ENCODE data around the gene FGD1. TPM values are rescaled to one million over a fixed set of nuclear protein-coding genes. Genes with fewer than 3 reads are reported as not detected.

FGD1 gene
- total RNA-seq, 2 experiments from 2014 or later, result 0.15 to 0.26 TPM

- no peaks in the 10 kb centered on the region for H3K9me3 Mint-ChIP-seq
- POLR2A ChIA-PET, result no interaction called here
- H3K36me3 Mint-ChIP-seq, result no peaks in the 10 kb centered on the region
- no peak overlapping the region for H3K4me3 Mint-ChIP-seq
- CTCF ChIA-PET, result no interaction called here
- intact Hi-C loops (cut with micrococcal nuclease), result no loop called here
- DNase-seq, result no peak
- H3K27me3 Mint-ChIP-seq, result peaks cover 11% of the 10 kb centered on the region
- H3K4me1 Mint-ChIP-seq (ENCODE audit: low read depth), result peaks cover 8% of the 10 kb centered on the region
- H3K27ac Mint-ChIP-seq, result no peak overlapping the region
Observed at GRCh38 chrX:54416965-54417364, 79.1 kb downstream of the FGD1 start.

DNA sequence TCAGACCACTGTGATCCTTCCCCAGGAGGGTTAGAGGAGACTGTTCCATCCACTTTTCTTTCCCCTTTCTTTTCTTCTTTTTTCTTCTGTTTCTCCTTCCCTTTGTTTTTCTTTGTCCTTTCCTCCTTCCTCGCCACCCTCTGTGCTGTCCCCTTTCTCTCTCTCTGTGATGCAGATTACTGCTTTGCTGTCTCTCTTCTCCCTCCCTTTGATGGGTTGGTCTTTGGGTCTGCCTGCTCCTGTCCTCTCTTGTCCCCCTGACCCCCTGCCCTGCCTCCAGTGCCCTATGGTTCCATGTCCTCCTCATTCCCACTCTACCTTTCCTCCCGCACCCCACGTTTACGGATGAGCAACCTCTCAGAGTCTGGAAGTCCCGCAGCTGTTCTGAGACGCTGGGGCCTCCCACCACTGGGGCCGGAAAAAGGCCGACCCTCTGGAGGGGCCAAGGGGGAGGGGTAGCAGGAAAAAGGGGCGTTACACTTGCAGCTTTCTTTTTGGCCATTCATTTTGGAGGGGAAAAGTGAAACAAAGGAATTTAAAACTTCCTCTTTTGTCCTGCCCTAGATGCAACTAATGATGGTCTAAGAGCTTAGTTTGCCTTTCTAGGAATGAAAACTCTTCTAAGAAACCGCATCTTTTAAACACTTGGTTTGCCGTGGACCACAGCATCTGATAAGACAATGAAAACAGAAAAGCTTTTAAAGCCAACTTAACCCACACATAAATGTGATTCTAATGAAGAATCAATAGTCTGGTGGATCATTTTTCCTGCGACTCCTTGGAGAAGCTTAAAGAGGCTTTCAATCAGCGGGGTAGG lies 80.3 kb downstream of the FGD1 start:
- Mint-ChIP-seq H3K36me3 (no peaks in the 10 kb centered on the region), H3K9me3 (no peaks in the 10 kb centered on the region), H3K4me3 (no peak overlapping the region), H3K27ac (no peak overlapping the region), H3K4me1 (ENCODE audit: low read depth) (peaks cover 8% of the 10 kb centered on the region), H3K27me3 (peaks cover 11% of the 10 kb centered on the region)
- DNase-seq, result no peak
- intact Hi-C loops (cut with micrococcal nuclease), result no loop called here
- POLR2A ChIA-PET, result no interaction called here
- CTCF ChIA-PET, result no interaction called here

GRCh38 chrX:54413753-54414152 lies 82.3 kb downstream of the FGD1 start:
- H3K36me3 Mint-ChIP-seq, result no peaks in the 10 kb centered on the region
- H3K4me3 Mint-ChIP-seq, result no peak overlapping the region
- intact Hi-C loops (cut with micrococcal nuclease), result no loop called here
- ChIA-PET POLR2A (no interaction called here), CTCF (no interaction called here)
- H3K27ac Mint-ChIP-seq, result no peak overlapping the region
- H3K9me3 Mint-ChIP-seq, result no peaks in the 10 kb centered on the region
- H3K27me3 Mint-ChIP-seq, result peaks cover 5% of the 10 kb centered on the region
- peaks cover 13% of the 10 kb centered on the region for H3K4me1 Mint-ChIP-seq (ENCODE audit: low read depth)
- no peak for DNase-seq

GRCh38 chrX:54411732-54412131 lies 84.3 kb downstream of the FGD1 start:
- no peaks in the 10 kb centered on the region for H3K36me3 Mint-ChIP-seq
- no peaks in the 10 kb centered on the region for H3K9me3 Mint-ChIP-seq
- ChIA-PET CTCF (no interaction called here), POLR2A (no interaction called here)
- H3K27me3 Mint-ChIP-seq, result peaks cover 3% of the 10 kb centered on the region
- H3K4me3 Mint-ChIP-seq, result no peak overlapping the region
- peaks cover 13% of the 10 kb centered on the region for H3K4me1 Mint-ChIP-seq (ENCODE audit: low read depth)
- intact Hi-C loops (cut with micrococcal nuclease), result no loop called here
- DNase-seq, result no peak
- H3K27ac Mint-ChIP-seq, result no peak overlapping the region

DNA sequence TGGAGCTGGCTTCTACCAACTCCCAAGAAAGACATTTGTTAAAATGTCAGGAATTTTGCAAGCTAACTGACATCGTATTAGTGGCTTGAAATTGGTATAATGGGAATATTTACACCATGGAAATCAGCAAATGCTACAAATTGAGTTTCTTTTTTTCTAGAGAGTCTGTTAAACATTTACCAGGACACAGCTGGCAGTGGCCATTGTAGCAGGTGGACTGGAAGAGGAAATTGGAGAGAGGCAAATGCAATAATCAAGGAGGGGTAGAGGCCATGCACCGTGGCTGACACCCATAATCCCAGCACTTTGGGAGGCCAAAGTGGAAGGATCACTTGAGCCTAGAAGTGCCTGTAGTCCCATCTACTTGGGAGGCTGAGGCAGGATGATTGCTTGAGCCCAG lies 88.8 kb downstream of the FGD1 start:
- Mint-ChIP-seq H3K9me3 (no peaks in the 10 kb centered on the region), H3K27me3 (peaks cover 2% of the 10 kb centered on the region), H3K4me1 (ENCODE audit: low read depth) (peaks cover 5% of the 10 kb centered on the region), H3K4me3 (no peak overlapping the region), H3K36me3 (no peaks in the 10 kb centered on the region), H3K27ac (no peak overlapping the region)
- no peak for DNase-seq
- intact Hi-C loops (cut with micrococcal nuclease), result no loop called here
- ChIA-PET POLR2A (no interaction called here), CTCF (no interaction called here)

GRCh38 chrX:54397113-54397512 lies 98.9 kb downstream of the FGD1 start:
- H3K4me3 Mint-ChIP-seq, result no peak overlapping the region
- no peaks in the 10 kb centered on the region for H3K4me1 Mint-ChIP-seq (ENCODE audit: low read depth)
- POLR2A ChIA-PET, result no interaction called here
- peaks cover under 1% of the 10 kb centered on the region for H3K27me3 Mint-ChIP-seq
- CTCF ChIA-PET, result no interaction called here
- H3K36me3 Mint-ChIP-seq, result no peaks in the 10 kb centered on the region
- DNase-seq, result no peak
- intact Hi-C loops (cut with micrococcal nuclease), result no loop called here
- H3K27ac Mint-ChIP-seq, result no peak overlapping the region
- no peaks in the 10 kb centered on the region for H3K9me3 Mint-ChIP-seq

Other genes starting within 250 kb of the FGD1 start
- gene WNK3, start 138.2 kb downstream of the FGD1 start, total RNA-seq, result under 1 TPM; 0.19 to 0.46 TPM
- 10 to 100 TPM; 24.1 to 25.4 TPM for gene TSR2, start 55.8 kb downstream of the FGD1 start, total RNA-seq
- 10 to 100 TPM; 45.8 to 45.9 TPM for gene GNL3L, start 34.0 kb upstream of the FGD1 start, total RNA-seq

Measured in activated CD4-positive, alpha-beta memory T cell treated with anti-CD3 and anti-CD28 coated beads for 36 hours (primary cell).